HG03139 (cell line): ENCODE data around the gene S100A9.

ENCODE experiments used
- ATAC-seq: cut with Tn5 transposase; IDR thresholded peaks from one replicate; pipeline ENCODE4 v1.9.1; 2021; ENCODE audit not compliant: unreplicated experiment

Gene S100A9

GRCh38 chr1:153360592-153361479 lies 3.2 kb downstream of the S100A9 start:
- ATAC-seq, result no peak

- ATAC-seq, result no peak
Measured at GRCh38 chr1:153361480-153362109, 3.9 kb downstream of the S100A9 start.

GRCh38 chr1:153362187-153362775 lies 4.6 kb downstream of the S100A9 start:
- no peak for ATAC-seq

- no peak for ATAC-seq
Measured at GRCh38 chr1:153363641-153364040, 6.0 kb downstream of the S100A9 start.

GRCh38 chr1:153364156-153364555 lies 6.5 kb downstream of the S100A9 start:
- no peak for ATAC-seq

- ATAC-seq, result no peak
Measured at GRCh38 chr1:153364766-153365666, 7.4 kb downstream of the S100A9 start.

- no peak for ATAC-seq
Measured at GRCh38 chr1:153365696-153366095, 8.0 kb downstream of the S100A9 start.

- no peak for ATAC-seq
Measured at GRCh38 chr1:153366261-153366660, 8.6 kb downstream of the S100A9 start.

- ATAC-seq, result no peak
Measured at GRCh38 chr1:153367090-153367489, 9.4 kb downstream of the S100A9 start.

GRCh38 chr1:153368495-153368894 lies 10.8 kb downstream of the S100A9 start:
- no peak for ATAC-seq

- no peak for ATAC-seq
Measured at GRCh38 chr1:153370146-153370545, 12.5 kb downstream of the S100A9 start.

GRCh38 chr1:153371231-153371630 lies 13.6 kb downstream of the S100A9 start:
- ATAC-seq, result no peak

GRCh38 chr1:153372571-153372970 lies 14.9 kb downstream of the S100A9 start:
- ATAC-seq, result no peak

- no peak for ATAC-seq
Measured at GRCh38 chr1:153374071-153374470, 16.4 kb downstream of the S100A9 start.

- no peak for ATAC-seq
Measured at GRCh38 chr1:153375511-153375910, 17.9 kb downstream of the S100A9 start, which contains the start of gene S100A12. Gene S100A12 (minus strand): TSS chr1:153375621. CDS start chr1:153374592, 1,029 bp downstream.

- ATAC-seq, result no peak
Measured at GRCh38 chr1:153379591-153379990, 21.9 kb downstream of the S100A9 start.

- ATAC-seq, result no peak
Measured at GRCh38 chr1:153380711-153381110, 23.1 kb downstream of the S100A9 start.

GRCh38 chr1:153384958-153385580 lies 27.4 kb downstream of the S100A9 start:
- no peak for ATAC-seq

- ATAC-seq, result no peak
Measured at GRCh38 chr1:153386500-153386901, 28.8 kb downstream of the S100A9 start.

- ATAC-seq, result no peak
Measured at GRCh38 chr1:153387001-153387400, 29.3 kb downstream of the S100A9 start.
